Measurements from ENCODE around the gene TBC1D16. TPM values are rescaled to one million over a fixed set of nuclear protein-coding genes. Genes with fewer than 3 reads are reported as not detected.

Gene TBC1D16
- total RNA-seq, 4 donors from 2014 or later, result 9.1 to 28.0 (median 22.3) TPM

DNA sequence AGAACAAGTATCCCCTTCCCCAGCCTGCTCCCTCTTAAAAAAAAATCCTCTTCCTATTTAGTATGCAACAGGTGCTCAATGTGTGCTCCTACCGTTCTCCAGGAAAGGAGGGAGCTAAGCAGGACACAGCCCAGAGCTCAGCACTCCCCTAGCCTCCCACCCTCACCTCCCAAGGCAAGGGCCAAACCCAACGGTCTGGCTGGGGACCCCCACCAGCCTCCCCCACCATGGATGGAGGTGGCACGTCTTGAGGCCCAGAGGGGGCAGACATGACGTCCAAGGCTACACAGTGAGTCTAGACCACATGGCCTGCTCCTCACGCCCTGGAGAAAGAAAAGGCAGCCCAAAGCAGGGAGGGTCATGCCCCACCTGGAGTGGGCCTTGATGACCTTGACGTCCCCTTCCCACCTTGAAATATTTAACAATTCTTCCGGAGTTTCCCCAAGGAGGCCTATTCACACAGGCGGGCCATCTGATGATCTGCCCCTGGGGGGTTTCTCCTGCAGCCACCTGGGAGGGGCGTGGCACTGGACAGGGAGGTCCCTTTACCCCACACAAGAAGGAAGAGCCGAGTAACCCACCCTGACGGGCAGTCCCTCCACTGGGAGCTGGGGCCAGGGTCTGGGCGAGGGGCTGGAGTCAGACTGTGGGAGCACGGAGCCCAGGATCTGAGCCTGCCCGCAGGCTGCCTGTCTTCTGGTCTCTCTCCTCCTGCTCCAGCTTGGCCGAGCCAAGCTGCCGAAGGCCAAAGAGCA lies 107.0 kb downstream of the TBC1D16 start:
- TF ChIP-seq, protein P1, sequence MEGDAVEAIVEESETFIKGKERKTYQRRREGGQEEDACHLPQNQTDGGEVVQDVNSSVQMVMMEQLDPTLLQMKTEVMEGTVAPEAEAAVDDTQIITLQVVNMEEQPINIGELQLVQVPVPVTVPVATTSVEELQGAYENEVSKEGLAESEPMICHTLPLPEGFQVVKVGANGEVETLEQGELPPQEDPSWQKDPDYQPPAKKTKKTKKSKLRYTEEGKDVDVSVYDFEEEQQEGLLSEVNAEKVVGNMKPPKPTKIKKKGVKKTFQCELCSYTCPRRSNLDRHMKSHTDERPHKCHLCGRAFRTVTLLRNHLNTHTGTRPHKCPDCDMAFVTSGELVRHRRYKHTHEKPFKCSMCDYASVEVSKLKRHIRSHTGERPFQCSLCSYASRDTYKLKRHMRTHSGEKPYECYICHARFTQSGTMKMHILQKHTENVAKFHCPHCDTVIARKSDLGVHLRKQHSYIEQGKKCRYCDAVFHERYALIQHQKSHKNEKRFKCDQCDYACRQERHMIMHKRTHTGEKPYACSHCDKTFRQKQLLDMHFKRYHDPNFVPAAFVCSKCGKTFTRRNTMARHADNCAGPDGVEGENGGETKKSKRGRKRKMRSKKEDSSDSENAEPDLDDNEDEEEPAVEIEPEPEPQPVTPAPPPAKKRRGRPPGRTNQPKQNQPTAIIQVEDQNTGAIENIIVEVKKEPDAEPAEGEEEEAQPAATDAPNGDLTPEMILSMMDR (IDR thresholded peaks at IDR 0.05), result no peak
- TF ChIP-seq POLR2A (IDR thresholded peaks at IDR 0.05), result no peak
- no peak for DNase-seq (ENCODE audit: low spot score in 2 of 2)
- H3K4me3 ChIP-seq (ENCODE audit: low read depth, poor library complexity, severe bottlenecking), result no peak overlapping the region
- intact Hi-C loops (cut with DNase I; ENCODE audit: low total_unique reads), result no loop called here
- 75 to 84% methylated on average over 15 to 16 of the region's 16 CpGs for WGBS, 2 donors

DNA sequence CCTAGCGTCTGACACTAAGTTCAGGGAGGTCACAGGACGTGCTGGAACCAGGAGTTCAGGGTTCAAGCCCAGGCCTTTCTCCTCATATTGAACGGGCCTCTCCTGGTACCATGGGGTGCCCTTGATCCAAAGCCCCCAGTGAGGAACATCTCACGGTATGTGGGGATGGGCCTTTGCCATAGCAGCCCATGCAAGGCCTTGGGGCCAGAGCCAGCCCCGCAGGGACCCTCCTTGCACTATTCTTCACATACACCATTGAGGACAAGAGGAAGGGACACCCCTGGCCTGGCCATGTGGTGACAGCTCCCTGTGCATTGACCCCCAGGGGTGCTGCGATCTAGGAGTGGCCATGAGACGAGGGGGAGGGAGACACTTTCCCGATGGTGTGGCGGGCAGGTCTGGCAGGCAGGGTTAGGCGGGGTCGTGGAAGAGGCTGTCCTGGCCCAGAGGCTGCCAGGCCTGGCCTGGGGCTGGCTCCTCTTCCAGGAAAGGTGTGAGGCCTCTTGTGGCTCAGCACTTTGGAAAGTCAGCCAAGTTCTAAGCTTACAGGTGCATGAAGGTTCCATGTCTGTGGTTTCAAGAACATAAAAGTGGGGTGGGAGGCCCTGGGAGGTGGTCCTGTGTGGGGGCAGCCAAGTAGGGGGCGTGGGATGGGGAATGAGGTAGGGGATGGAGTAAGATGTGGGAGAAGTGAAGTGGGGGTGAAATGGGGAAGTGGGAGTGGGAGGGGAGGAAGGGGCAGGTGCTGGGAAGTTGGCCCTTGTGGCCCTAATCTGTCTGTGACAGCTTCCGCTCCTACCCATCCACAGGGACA lies 107.8 kb downstream of the TBC1D16 start:
- intact Hi-C loops (cut with DNase I; ENCODE audit: low total_unique reads), result no loop called here
- no peak for DNase-seq (ENCODE audit: low spot score in 2 of 2)
- H3K4me3 ChIP-seq (ENCODE audit: low read depth, poor library complexity, severe bottlenecking), result no peak overlapping the region
- TF ChIP-seq, protein P1 (IDR thresholded peaks at IDR 0.05), result no peak
- TF ChIP-seq POLR2A (IDR thresholded peaks at IDR 0.05), result no peak
- 75 to 80% methylated on average over 9 to 13 of the region's 13 CpGs for WGBS, 2 donors

DNA sequence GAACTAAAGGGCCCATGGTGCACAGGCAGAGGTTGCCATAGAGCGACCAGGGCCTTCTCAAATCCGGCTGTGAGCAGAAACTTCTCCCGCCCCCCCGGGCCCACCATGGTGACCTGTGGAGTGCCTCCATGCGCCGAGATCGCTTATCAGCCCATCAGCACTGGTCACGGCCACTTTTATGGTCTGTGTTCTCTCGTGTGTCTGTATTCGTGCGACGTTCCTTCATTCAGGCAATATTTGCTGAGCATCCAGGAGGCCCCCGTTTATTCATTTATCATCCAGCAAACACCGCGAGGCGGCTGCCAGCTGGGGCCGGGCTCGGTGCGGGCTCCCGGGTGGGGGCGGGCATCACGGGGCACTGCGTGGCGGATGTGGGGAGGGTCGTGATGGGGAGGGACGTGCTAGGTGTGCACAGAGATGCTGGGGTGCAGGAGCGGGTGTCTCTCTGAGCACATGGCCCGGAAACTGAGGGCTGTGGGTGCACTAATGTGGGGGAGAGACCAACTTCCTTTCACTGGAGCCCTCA lies 108.5 kb downstream of the TBC1D16 start:
- intact Hi-C loops (cut with DNase I; ENCODE audit: low total_unique reads), result no loop called here
- no peak for TF ChIP-seq POLR2A (IDR thresholded peaks at IDR 0.05)
- TF ChIP-seq, protein P1 (IDR thresholded peaks at IDR 0.05), result no peak
- DNase-seq (ENCODE audit: low spot score in 2 of 2), result no peak
- WGBS, 2 donors, result 74 to 83% methylated on average over 27 to 28 of the region's 28 CpGs
- no peak overlapping the region for H3K4me3 ChIP-seq (ENCODE audit: low read depth, poor library complexity, severe bottlenecking)

DNA sequence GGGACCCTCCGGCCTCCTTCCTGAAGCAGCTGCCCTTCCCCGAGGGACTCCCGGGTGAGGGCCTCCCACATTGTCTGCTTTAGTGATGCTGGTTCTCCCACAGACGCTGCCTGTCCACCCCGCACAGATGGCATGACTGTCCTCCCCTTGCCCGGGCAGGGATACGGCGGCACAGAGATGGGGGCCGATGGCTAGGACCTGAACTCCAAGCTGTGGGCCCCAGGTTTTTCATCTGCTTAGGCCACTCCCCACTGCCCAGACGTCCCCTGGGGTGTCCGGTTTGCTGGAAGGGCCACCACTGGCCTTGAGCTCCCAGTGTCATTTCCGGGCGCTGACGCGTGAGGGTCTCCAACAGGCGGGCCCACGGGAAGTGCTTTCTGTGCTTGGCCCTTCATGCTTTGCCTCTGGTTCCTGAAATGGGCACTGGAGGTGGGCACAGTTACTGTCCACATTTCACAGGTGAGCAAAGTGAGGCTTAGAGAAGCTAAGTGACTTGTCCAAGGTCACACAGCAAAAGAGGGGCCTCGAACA lies 109.0 kb downstream of the TBC1D16 start:
- DNase-seq (ENCODE audit: low spot score in 2 of 2), result no peak
- no peak overlapping the region for H3K4me3 ChIP-seq (ENCODE audit: low read depth, poor library complexity, severe bottlenecking)
- no peak for TF ChIP-seq POLR2A (IDR thresholded peaks at IDR 0.05)
- TF ChIP-seq, protein P1 (IDR thresholded peaks at IDR 0.05), result no peak
- 86 to 88% methylated on average over 16 to 18 of the region's 18 CpGs for WGBS, 2 donors
- intact Hi-C loops (cut with DNase I; ENCODE audit: low total_unique reads), result no loop called here

DNA sequence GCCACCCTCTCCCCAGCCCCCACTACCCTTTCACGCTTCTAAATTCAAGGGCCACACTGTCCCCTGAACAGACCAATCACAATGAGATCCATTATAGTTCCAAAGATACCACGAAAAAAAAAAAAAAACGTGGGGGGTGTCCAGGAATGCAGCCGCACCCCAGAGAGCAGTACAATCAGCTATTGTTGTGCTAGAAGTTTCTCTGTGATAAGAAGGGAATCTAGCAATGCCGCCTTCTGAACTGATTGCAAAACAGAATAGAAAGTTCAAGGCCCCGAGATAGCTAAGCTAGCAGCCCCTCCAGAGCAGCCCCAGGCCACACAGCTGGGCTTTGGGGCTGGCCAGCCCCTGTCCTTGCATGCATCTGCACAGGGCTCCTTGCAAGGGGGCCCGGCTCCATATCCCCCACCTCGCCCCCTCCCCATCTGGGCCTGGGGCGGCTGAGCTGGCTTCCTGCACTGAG lies 109.5 kb downstream of the TBC1D16 start:
- 64 to 65% methylated on average over 9 of the region's 9 CpGs for WGBS, 2 donors
- intact Hi-C loops (cut with DNase I; ENCODE audit: low total_unique reads), result no loop called here
- no peak for TF ChIP-seq POLR2A (IDR thresholded peaks at IDR 0.05)
- TF ChIP-seq, protein P1 (IDR thresholded peaks at IDR 0.05), result no peak
- H3K4me3 ChIP-seq (ENCODE audit: low read depth, poor library complexity, severe bottlenecking), result no peak overlapping the region
- DNase-seq (ENCODE audit: low spot score in 2 of 2), result no peak

Data from lower leg skin (tissue), 4 donors.